ENCODE data around the gene ACER3. TPM values are rescaled to one million over a fixed set of nuclear protein-coding genes. Genes with fewer than 3 reads are reported as not detected.

Gene ACER3
- total and polyA plus RNA-seq, 2 of the 4 experiments (the other 2 are of a cell fraction) = 3.5 to 10.0 TPM

- no TSS peak for BruUV-seq (replicated peaks)
- TF ChIP-seq RAD21 (IDR thresholded peaks at IDR 0.05; ENCODE audit: low read length) (peak; percentile 44), BHLHE40 (IDR thresholded peaks at IDR 0.05; ENCODE audit: low read depth, low read length) (0 out of 2 replicates have a peak, but pooled peaks have one; percentile 9), RCOR1 (IDR thresholded peaks at IDR 0.05; ENCODE audit: insufficient replicate concordance, low read length) (no peak), ELK1 (IDR thresholded peaks at IDR 0.05; ENCODE audit: borderline replicate concordance, low read depth, low read length) (no peak), POLR2A (IDR thresholded peaks at IDR 0.05; ENCODE audit: low read depth, low read length) (no peak), USF2 (IDR thresholded peaks at IDR 0.05; ENCODE audit: low read depth, low read length) (peak; percentile 12; the same call in 1 of the 2 replicates), MAFK (IDR thresholded peaks at IDR 0.05; ENCODE audit: low read depth, low read length) (no peak), SMC3 (IDR thresholded peaks at IDR 0.05; ENCODE audit: low read depth, low read length) (peak; percentile 40), CEBPB (IDR thresholded peaks at IDR 0.05; ENCODE audit: low read depth, low read length) (no peak), MXI1 (IDR thresholded peaks at IDR 0.05; ENCODE audit: borderline replicate concordance, low read depth, low read length) (0 out of 2 replicates have a peak, but pooled peaks have one; percentile 40), CTCF (conservative IDR thresholded peaks at IDR 0.05; ENCODE audit: low read depth, low read length) (peak; percentile 50)
- H3K27me3 ChIP-seq (ENCODE audit: control insufficient read depth, insufficient read depth, low read length) = peaks cover 29% of the 10 kb centered on the region
- H2BK20ac ChIP-seq (ENCODE audit: low read depth, low read length) = no peak overlapping the region
- H3K27ac ChIP-seq (ENCODE audit: insufficient read depth, low read length) = no peak overlapping the region
- H4K20me1 ChIP-seq (ENCODE audit: insufficient read depth, low read length) = no peaks in the 10 kb centered on the region; the same call in none of the 2 replicates
- no peak overlapping the region for H2AK5ac ChIP-seq (ENCODE audit: low read depth, low read length)
- peak overlapping the region; percentile 67 for H2AK9ac ChIP-seq (replicated peaks; ENCODE audit: low read depth, low read length, poor library complexity)
- peak; percentile 66 for ATAC-seq (ENCODE audit: low read depth)
- H3K4ac ChIP-seq (ENCODE audit: low read depth, low read length) = no peak overlapping the region
- ChIA-PET CTCF (interaction anchor here (1.8 to 2.6 kb wide), 2 partner anchors 120 to 121 kb away, joined by 4 to 9 read pairs; no protein-coding TSS in a partner anchor), POLR2A (ENCODE audit: unreplicated experiment) (no interaction called here)
- H3K4me1 ChIP-seq (ENCODE audit: control insufficient read depth, insufficient read depth, low read length) = peaks cover 3% of the 10 kb centered on the region; the same call in 1 of the 2 replicates
- H4K8ac ChIP-seq (ENCODE audit: low read depth in 2 of 2, low read length in 2 of 2) = no peak overlapping the region
- H4K91ac ChIP-seq (ENCODE audit: insufficient read depth, low read depth, low read length) = no peak overlapping the region
- H3K23ac ChIP-seq (ENCODE audit: low read depth, low read length) = no peak overlapping the region
- in situ Hi-C loops (cut with MboI; ENCODE audit: low sequenced_read_pairs) = loop anchor here (10.0 to 25.0 kb wide), 2 partner anchors 225 to 302 kb away; no protein-coding TSS in a partner anchor
- no peak overlapping the region for H3K56ac ChIP-seq (ENCODE audit: extremely low read depth, insufficient read depth, low read length)
- H3K18ac ChIP-seq (ENCODE audit: low read depth, low read length) = no peak overlapping the region
- peak; percentile 33 for DNase-seq
- H3K9ac ChIP-seq (ENCODE audit: low read depth, low read length) = no peak overlapping the region
- no peak overlapping the region for H2BK120ac ChIP-seq (ENCODE audit: low read depth, low read length)
- WGBS, 2 experiments (ENCODE audit: extremely low coverage in 2 of 2, insufficient read length in 1 of 2) = 12% methylated on average over 46 of the region's 109 CpGs; no CpG with 5 or more reads in 1 of the 2 experiments
- intact Hi-C loops (cut with micrococcal nuclease) = loop anchor here (2.0 to 10.0 kb wide), 4 partner anchors 65 to 575 kb away; no protein-coding TSS in a partner anchor
- H2AFZ ChIP-seq (replicated peaks; ENCODE audit: low read length, poor library complexity) = peak overlapping the region; percentile 93
- no peaks in the 10 kb centered on the region for H3K9me3 ChIP-seq (ENCODE audit: control insufficient read depth, insufficient read depth, low read length)
- H3K14ac ChIP-seq (replicated peaks; ENCODE audit: low read depth, low read length) = no peak overlapping the region; the same call in 1 of the 2 replicates
- H3K4me2 ChIP-seq (ENCODE audit: low read depth, low read length) = peak overlapping the region; percentile 93
- H2BK5ac ChIP-seq (ENCODE audit: low read depth, low read length, poor library complexity, severe bottlenecking) = no peak overlapping the region
- no peak overlapping the region for H4K5ac ChIP-seq (ENCODE audit: low read depth, low read length)
- H3K4me3 ChIP-seq (ENCODE audit: insufficient read depth, low read depth, low read length) = peak overlapping the region; percentile 35
- H3K79me1 ChIP-seq (ENCODE audit: low read depth in 1 of 2, low read length in 2 of 2) = no peaks in the 10 kb centered on the region
- no peaks in the 10 kb centered on the region for H3K36me3 ChIP-seq (ENCODE audit: control insufficient read depth, insufficient read depth, low read length)
- no peak overlapping the region for H2BK15ac ChIP-seq (ENCODE audit: low read depth, low read length)
- peaks cover 2% of the 10 kb centered on the region; the same call in 1 of the 2 replicates for H3K9me1 ChIP-seq (ENCODE audit: insufficient read depth, low read length)
- dilution Hi-C loops (cut with HindIII; ENCODE audit: low sequenced_read_pairs, unreplicated experiment) = no loop called here
Observed at GRCh38 chr11:77039491-77040400, 179.0 kb downstream of the ACER3 start.
